SK-N-SH (cell line): ENCODE measurements around the gene AMMECR1L. TPM values are rescaled to one million over a fixed set of nuclear protein-coding genes. Genes with fewer than 3 reads are reported as not detected.

Source experiments
- CTCF ChIA-PET: fragments of 300-600, 350-600 bp; formaldehyde crosslinking; extraction: SDS; loops from one replicate; lab custom pipeline; 2021; lab: Yijun Ruan, JAX
- POLR2A ChIA-PET: fragments of 350-600 bp; sonication (Branson Sonifier 250); formaldehyde crosslinking; extraction: SDS; loops from one replicate; lab custom pipeline; 2020; ENCODE audit warnings: antibody characterized with exemption, inconsistent platforms; lab: Yijun Ruan, JAX
- DNase-seq: peaks from one replicate; pipeline ENCODE4 v3.0.0; 2012
- H2AFZ ChIP-seq: fragments of 200-600 bp; sonication (generic); 2 replicates; pipeline ENCODE4 v1.8.1; 2016; ENCODE audit warnings: antibody characterized with exemption, mild to moderate bottlenecking, low read depth
- H3F3A ChIP-seq: fragments of 200-600 bp; sonication (generic); replicated peaks from 2 replicates; pipeline ENCODE3; 2016; ENCODE audit warnings: antibody characterized with exemption, mild to moderate bottlenecking; ENCODE audit not compliant: insufficient read depth
- H3K27ac ChIP-seq, 2 experiments: fragments of 200-500 bp in 1 of 2; fragments of 200-600 bp in 1 of 2; sonication (Bioruptor generic) in 1 of 2; sonication (generic), shearing (Covaris generic) in 1 of 2; 2 replicates each; pipeline versions ENCODE4 v1.5.1 to v1.6.1; 2014 to 2016; ENCODE audit warnings: low read depth in 2 of 2, inconsistent platforms in 1 of 2, low read length in 1 of 2, mild to moderate bottlenecking in 1 of 2, mixed read lengths in 1 of 2
- H3K27me3 ChIP-seq: fragments of 200-600 bp; sonication (generic), shearing (Covaris generic); 2 replicates; pipeline ENCODE4 v1.6.1; 2016; ENCODE audit warnings: mixed run types; ENCODE audit not compliant: insufficient read depth
- H3K36me3 ChIP-seq, 2 experiments: fragments of 200-500 bp in 1 of 2; fragments of 200-600 bp in 1 of 2; sonication (Bioruptor generic) in 1 of 2; sonication (generic) in 1 of 2; replicated peaks in 1 of 2; 2 replicates each; pipeline versions ENCODE3 to v1.5.1; 2014 to 2016; ENCODE audit warnings: low read length in 1 of 2, mild to moderate bottlenecking in 1 of 2; ENCODE audit not compliant: insufficient read depth in 2 of 2, control insufficient read depth in 1 of 2
- H3K4me1 ChIP-seq, 2 experiments: fragments of 200-500 bp in 1 of 2; fragments of 200-600 bp in 1 of 2; sonication (Bioruptor generic) in 1 of 2; sonication (generic), shearing (Covaris generic) in 1 of 2; 2 replicates each; pipeline versions ENCODE4 v1.5.1 to v1.6.1; 2014 to 2016; ENCODE audit warnings: low read depth in 1 of 2, low read length in 1 of 2, mixed run types in 1 of 2; ENCODE audit not compliant: insufficient read depth in 2 of 2, control insufficient read depth in 1 of 2
- H3K4me2 ChIP-seq: fragments of 200-600 bp; sonication (generic), shearing (Covaris generic); 2 replicates; pipeline ENCODE4 v1.6.1; 2017; ENCODE audit warnings: mixed run types
- H3K4me3 ChIP-seq, 2 experiments: fragments of 200-500 bp in 1 of 2; fragments of 200-600 bp in 1 of 2; sonication (Bioruptor generic) in 1 of 2; sonication (generic), shearing (Covaris generic) in 1 of 2; 2 replicates each; pipeline versions ENCODE4 v1.5.1 to v1.8.1; 2014 to 2016; ENCODE audit warnings: low read depth in 2 of 2, inconsistent platforms in 1 of 2, low read length in 1 of 2, mild to moderate bottlenecking in 1 of 2, mixed read lengths in 1 of 2, moderate library complexity in 1 of 2
- H3K79me2 ChIP-seq: fragments of 200-600 bp; sonication (generic); 2 replicates; pipeline ENCODE4 v1.8.1; 2017; ENCODE audit warnings: mild to moderate bottlenecking; ENCODE audit not compliant: insufficient read depth
- H3K9ac ChIP-seq: fragments of 200-600 bp; sonication (generic); 2 replicates; pipeline ENCODE4 v1.6.1; 2017; ENCODE audit warnings: mixed run types
- H3K9me2 ChIP-seq: fragments of 200-600 bp; sonication (generic); 2 replicates; pipeline ENCODE4 v1.6.1; 2017; ENCODE audit warnings: mixed run types
- H3K9me3 ChIP-seq: fragments of 200-600 bp; sonication (generic); 2 replicates; pipeline ENCODE4 v1.6.1; 2017; ENCODE audit warnings: mixed run types, mild to moderate bottlenecking, moderate library complexity
- H4K20me1 ChIP-seq: fragments of 200-600 bp; sonication (generic); 2 replicates; pipeline ENCODE4 v1.6.1; 2017; ENCODE audit warnings: mild to moderate bottlenecking, mixed run types; ENCODE audit not compliant: insufficient read depth
- EZH2phosphoT487 ChIP-seq: fragments of 200-600 bp; sonication (generic); IDR thresholded peaks from 2 replicates; pipeline ENCODE4 v1.6.1; 2017; ENCODE audit warnings: low read depth, mixed run types, mild to moderate bottlenecking, antibody characterized with exemption, moderate library complexity, borderline replicate concordance
- FOXJ3 ChIP-seq: sonication (generic); formaldehyde crosslinking; IDR thresholded peaks from 2 replicates; pipeline ENCODE4 v1.5.1; 2020; ENCODE audit warnings: mild to moderate bottlenecking, missing genetic modification reagents
- FOXM1 ChIP-seq: IDR thresholded peaks from 2 replicates; pipeline ENCODE4 v1.4.0; 2012; ENCODE audit warnings: low read depth, mild to moderate bottlenecking
- GABPA ChIP-seq: IDR thresholded peaks from 2 replicates; pipeline ENCODE4 v1.4.0; 2012; ENCODE audit warnings: low read depth, mild to moderate bottlenecking
- GATA2 ChIP-seq: sonication (generic); formaldehyde crosslinking; IDR thresholded peaks from 2 replicates; pipeline ENCODE4 v1.5.0; 2020; ENCODE audit warnings: mild to moderate bottlenecking, missing genetic modification reagents
- JUND ChIP-seq: IDR thresholded peaks from 2 replicates; pipeline ENCODE4 v1.4.0; 2012
- MXI1 ChIP-seq: IDR thresholded peaks from 2 replicates; pipeline ENCODE4 v1.6.1; 2012; ENCODE audit warnings: mild to moderate bottlenecking, low read depth, low read length, improper control_type of control experiment
- PBX3 ChIP-seq: IDR thresholded peaks from 2 replicates; pipeline ENCODE4; 2012
- POLR2AphosphoS5 ChIP-seq: IDR thresholded peaks from 2 replicates; pipeline ENCODE4 v1.6.1; 2012; ENCODE audit warnings: low read depth, low read length
- RAD21 ChIP-seq: IDR thresholded peaks from 2 replicates; pipeline ENCODE4 v1.6.1; 2012; ENCODE audit warnings: mild to moderate bottlenecking, low read length
- RCOR1 ChIP-seq: fragments of 150-350 bp; IDR thresholded peaks from 2 replicates; pipeline ENCODE4 v1.6.1; 2017; ENCODE audit warnings: antibody characterized with exemption, low read length
- RFX5 ChIP-seq: IDR thresholded peaks from 2 replicates; pipeline ENCODE4 v1.6.1; 2012; ENCODE audit warnings: mild to moderate bottlenecking, improper control_type of control experiment, low read length
- RXRA ChIP-seq: IDR thresholded peaks from 2 replicates; pipeline ENCODE4 v1.4.0; 2012; ENCODE audit warnings: low read depth, mild to moderate bottlenecking, borderline replicate concordance
- SIN3A ChIP-seq: IDR thresholded peaks from 2 replicates; pipeline ENCODE4 v1.6.1; 2012; ENCODE audit warnings: low read depth, mild to moderate bottlenecking, low read length, moderate library complexity, borderline replicate concordance
- TAF1 ChIP-seq: IDR thresholded peaks from 2 replicates; pipeline ENCODE4 v1.6.1; 2012; ENCODE audit warnings: low read depth, mild to moderate bottlenecking, low read length, moderate library complexity, borderline replicate concordance
- TCF12 ChIP-seq: IDR thresholded peaks from 2 replicates; pipeline ENCODE4 v1.4.0; 2012
- WGBS: methylation state at CpG from one replicate; pipeline ENCODE4 v1.1.6; 2017; ENCODE audit warnings: low lambda C conversion rate; 5-methylcytosine and 5-hydroxymethylcytosine counted together
- polyA plus RNA-seq, 3 experiments: library from polyadenylated mRNA; depleted of rRNA; stranded (reverse); fragments of >200 nt; gene quantifications; 2 replicates each; pipeline ENCODE4 v1.2.3, GENCODE V29; 2012
- TF ChIP-seq, protein P1 (sequence below): IDR thresholded peaks from 2 replicates; pipeline ENCODE4 v1.4.0; 2012; ENCODE audit warnings: low read depth, borderline replicate concordance
- TF ChIP-seq, protein P2 (sequence below): IDR thresholded peaks from 2 replicates; pipeline ENCODE4 v1.6.1; 2012; ENCODE audit warnings: mild to moderate bottlenecking, low read depth, low read length, moderate library complexity

The AMMECR1L gene
- polyA plus RNA-seq, 1 of the 3 experiments (the other 2 are of a cell fraction) = 11.0 TPM

GRCh38 chr2:127852388-127852787 is 33.4 kb downstream of the AMMECR1L start:
- Histone ChIP-seq H3F3A (peaks cover 3% of the 10 kb centered on the region), H3K9me2 (no peaks in the 10 kb centered on the region), H3K4me3 (no peak overlapping the region), H3K36me3 (peaks cover 32 to 48% of the 10 kb centered on the region in 2 experiments), H3K4me1 (peaks cover 5 to 7% of the 10 kb centered on the region in 2 experiments; a peak in 2 of 4 replicates), H3K4me2 (no peak overlapping the region), H2AFZ (no peak overlapping the region), H3K9me3 (no peaks in the 10 kb centered on the region), H3K27ac (no peak overlapping the region), H4K20me1 (peaks cover 44% of the 10 kb centered on the region), H3K79me2 (peaks cover 83% of the 10 kb centered on the region), H3K9ac (no peak overlapping the region), H3K27me3 (no peaks in the 10 kb centered on the region)
- POLR2A ChIA-PET = no interaction called here
- whole genome bisulfite sequencing = 92% methylated on average over 8 of the region's 8 CpGs
- no peak for DNase-seq
- CTCF ChIA-PET = interaction anchor here (0.8 kb wide), 1 partner anchor 202 kb away, joined by 3 read pairs; no protein-coding TSS in a partner anchor
- TF ChIP-seq MXI1 (no peak), RCOR1 (no peak), EZH2phosphoT487 (no peak), SIN3A (no peak), JUND (no peak), PBX3 (no peak), TAF1 (no peak), FOXJ3 (CRISPR knock-in tag) (no peak), FOXM1 (no peak), POLR2AphosphoS5 (no peak), TCF12 (no peak), RXRA (no peak), GATA2 (no peak), RAD21 (no peak), GABPA (no peak), RFX5 (no peak)
- TF ChIP-seq, protein P1, sequence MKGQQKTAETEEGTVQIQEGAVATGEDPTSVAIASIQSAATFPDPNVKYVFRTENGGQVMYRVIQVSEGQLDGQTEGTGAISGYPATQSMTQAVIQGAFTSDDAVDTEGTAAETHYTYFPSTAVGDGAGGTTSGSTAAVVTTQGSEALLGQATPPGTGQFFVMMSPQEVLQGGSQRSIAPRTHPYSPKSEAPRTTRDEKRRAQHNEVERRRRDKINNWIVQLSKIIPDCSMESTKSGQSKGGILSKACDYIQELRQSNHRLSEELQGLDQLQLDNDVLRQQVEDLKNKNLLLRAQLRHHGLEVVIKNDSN = no peak
- TF ChIP-seq, protein P2, sequence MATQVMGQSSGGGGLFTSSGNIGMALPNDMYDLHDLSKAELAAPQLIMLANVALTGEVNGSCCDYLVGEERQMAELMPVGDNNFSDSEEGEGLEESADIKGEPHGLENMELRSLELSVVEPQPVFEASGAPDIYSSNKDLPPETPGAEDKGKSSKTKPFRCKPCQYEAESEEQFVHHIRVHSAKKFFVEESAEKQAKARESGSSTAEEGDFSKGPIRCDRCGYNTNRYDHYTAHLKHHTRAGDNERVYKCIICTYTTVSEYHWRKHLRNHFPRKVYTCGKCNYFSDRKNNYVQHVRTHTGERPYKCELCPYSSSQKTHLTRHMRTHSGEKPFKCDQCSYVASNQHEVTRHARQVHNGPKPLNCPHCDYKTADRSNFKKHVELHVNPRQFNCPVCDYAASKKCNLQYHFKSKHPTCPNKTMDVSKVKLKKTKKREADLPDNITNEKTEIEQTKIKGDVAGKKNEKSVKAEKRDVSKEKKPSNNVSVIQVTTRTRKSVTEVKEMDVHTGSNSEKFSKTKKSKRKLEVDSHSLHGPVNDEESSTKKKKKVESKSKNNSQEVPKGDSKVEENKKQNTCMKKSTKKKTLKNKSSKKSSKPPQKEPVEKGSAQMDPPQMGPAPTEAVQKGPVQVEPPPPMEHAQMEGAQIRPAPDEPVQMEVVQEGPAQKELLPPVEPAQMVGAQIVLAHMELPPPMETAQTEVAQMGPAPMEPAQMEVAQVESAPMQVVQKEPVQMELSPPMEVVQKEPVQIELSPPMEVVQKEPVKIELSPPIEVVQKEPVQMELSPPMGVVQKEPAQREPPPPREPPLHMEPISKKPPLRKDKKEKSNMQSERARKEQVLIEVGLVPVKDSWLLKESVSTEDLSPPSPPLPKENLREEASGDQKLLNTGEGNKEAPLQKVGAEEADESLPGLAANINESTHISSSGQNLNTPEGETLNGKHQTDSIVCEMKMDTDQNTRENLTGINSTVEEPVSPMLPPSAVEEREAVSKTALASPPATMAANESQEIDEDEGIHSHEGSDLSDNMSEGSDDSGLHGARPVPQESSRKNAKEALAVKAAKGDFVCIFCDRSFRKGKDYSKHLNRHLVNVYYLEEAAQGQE = no peak
